Measurements from ENCODE around the gene CTAGE9.

GRCh38 chr6:131731224-131731623 lies 20.4 kb upstream of the CTAGE9 start:
- TF ChIP-seq CTCF (IDR thresholded peaks at IDR 0.05; ENCODE audit: insufficient read depth, low read depth, low read length): no peak
- TF ChIP-seq EZH2 (IDR thresholded peaks at IDR 0.05; ENCODE audit: insufficient read depth, low read length): no peak
